ENCODE measurements around the gene DIRAS1. TPM values are rescaled to one million over a fixed set of nuclear protein-coding genes. Genes with fewer than 3 reads are reported as not detected.

DIRAS1 gene
- total and polyA plus RNA-seq, 2 of the 4 experiments (the other 2 are of a cell fraction), result 1.4 to 10.3 TPM

DNA sequence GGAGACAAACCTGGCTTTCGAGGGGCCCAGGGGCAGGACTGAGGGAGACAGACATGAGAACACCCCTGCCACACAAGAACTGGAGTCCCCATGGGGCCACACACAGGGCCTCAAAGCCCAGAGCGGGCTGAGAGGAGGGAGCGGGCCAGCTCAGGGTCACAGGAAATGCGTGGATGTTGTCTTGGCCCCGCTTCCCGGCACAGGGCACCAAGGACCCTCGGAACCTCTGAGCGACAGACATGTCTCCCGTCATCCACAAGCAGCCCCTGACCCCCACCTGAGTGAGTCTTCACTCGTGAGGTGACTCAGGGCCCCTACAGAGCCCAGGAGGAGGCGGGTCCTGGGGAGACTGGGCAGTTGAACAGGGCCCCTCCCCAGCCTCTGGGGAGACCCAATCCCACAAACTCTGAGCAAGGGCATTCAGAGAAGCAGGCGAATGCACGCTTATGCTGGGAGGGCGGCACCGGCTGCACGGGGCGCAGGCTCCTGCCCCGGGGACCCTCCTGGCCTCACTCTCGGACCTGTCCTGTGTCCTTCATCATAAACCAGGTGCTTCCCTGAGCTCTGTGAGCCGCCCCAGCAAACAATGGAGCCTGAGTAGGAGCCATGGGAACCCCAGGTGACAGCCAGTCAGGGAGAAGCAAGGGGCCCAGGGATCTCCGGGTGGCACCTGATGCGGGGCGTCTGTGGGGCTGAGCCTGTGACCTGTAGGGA, 41.8 kb upstream of the DIRAS1 start:
- no peak overlapping the region for H4K5ac ChIP-seq (ENCODE audit: low read depth, low read length)
- H3K18ac ChIP-seq (ENCODE audit: low read depth, low read length), result no peak overlapping the region
- no peak overlapping the region for H3K4me2 ChIP-seq (ENCODE audit: low read depth, low read length)
- whole genome bisulfite sequencing, 2 experiments (ENCODE audit: extremely low coverage in 2 of 2, insufficient read length in 1 of 2), result 94% methylated on average over 7 of the region's 23 CpGs; no CpG with 5 or more reads in 1 of the 2 experiments
- DNase-seq (no peak), ATAC-seq (ENCODE audit: low read depth) (no peak)
- ChIA-PET POLR2A (ENCODE audit: unreplicated experiment) (no interaction called here), CTCF (no interaction called here)
- H2BK15ac ChIP-seq (ENCODE audit: low read depth, low read length), result no peak overlapping the region
- H3K27ac ChIP-seq (ENCODE audit: insufficient read depth, low read length), result no peak overlapping the region
- H3K9ac ChIP-seq (ENCODE audit: low read depth, low read length), result no peak overlapping the region
- dilution Hi-C loops (cut with HindIII; ENCODE audit: low sequenced_read_pairs, unreplicated experiment) (no loop called here), intact Hi-C loops (cut with micrococcal nuclease) (no loop called here), in situ Hi-C loops (cut with MboI; ENCODE audit: low sequenced_read_pairs) (no loop called here)
- no peak overlapping the region for H2AFZ ChIP-seq (replicated peaks; ENCODE audit: low read length, poor library complexity)
- H3K36me3 ChIP-seq (ENCODE audit: control insufficient read depth, insufficient read depth, low read length), result peaks cover 73% of the 10 kb centered on the region
- H3K4ac ChIP-seq (ENCODE audit: low read depth, low read length), result no peak overlapping the region
- H3K9me1 ChIP-seq (ENCODE audit: insufficient read depth, low read length), result no peaks in the 10 kb centered on the region; the same call in 1 of the 2 replicates
- no peak overlapping the region for H3K4me3 ChIP-seq (ENCODE audit: insufficient read depth, low read depth, low read length)
- no peaks in the 10 kb centered on the region for H3K4me1 ChIP-seq (ENCODE audit: control insufficient read depth, insufficient read depth, low read length)
- no peak overlapping the region for H4K8ac ChIP-seq (ENCODE audit: low read depth in 2 of 2, low read length in 2 of 2)
- no peak overlapping the region for H2BK120ac ChIP-seq (ENCODE audit: low read depth, low read length)
- no peak overlapping the region for H2AK9ac ChIP-seq (replicated peaks; ENCODE audit: low read depth, low read length, poor library complexity)
- peaks cover 0 to 22% of the 10 kb centered on the region in 2 experiments; a peak in 3 of 4 replicates for H3K79me1 ChIP-seq (ENCODE audit: low read depth in 1 of 2, low read length in 2 of 2)
- H2AK5ac ChIP-seq (ENCODE audit: low read depth, low read length), result no peak overlapping the region
- H4K20me1 ChIP-seq (ENCODE audit: insufficient read depth, low read length), result peaks cover 11% of the 10 kb centered on the region
- no peaks in the 10 kb centered on the region for H3K9me3 ChIP-seq (ENCODE audit: control insufficient read depth, insufficient read depth, low read length)
- H3K14ac ChIP-seq (replicated peaks; ENCODE audit: low read depth, low read length), result no peak overlapping the region
- BruUV-seq (replicated peaks), result no TSS peak
- no peak for TF ChIP-seq MAFK (IDR thresholded peaks at IDR 0.05; ENCODE audit: low read depth, low read length)
- no peak overlapping the region for H2BK5ac ChIP-seq (ENCODE audit: low read depth, low read length, poor library complexity, severe bottlenecking)
- no peak overlapping the region for H4K91ac ChIP-seq (ENCODE audit: insufficient read depth, low read depth, low read length)
- no peak overlapping the region for H3K56ac ChIP-seq (ENCODE audit: extremely low read depth, insufficient read depth, low read length)
- H3K27me3 ChIP-seq (ENCODE audit: control insufficient read depth, insufficient read depth, low read length), result no peaks in the 10 kb centered on the region
- H2BK20ac ChIP-seq (ENCODE audit: low read depth, low read length), result no peak overlapping the region
- no peak overlapping the region for H3K23ac ChIP-seq (ENCODE audit: low read depth, low read length)
